ENCODE measurements around the gene SPTB. TPM values are rescaled to one million over a fixed set of nuclear protein-coding genes. Genes with fewer than 3 reads are reported as not detected.

Gene SPTB
- total RNA-seq, 2 donors from 2014 or later = 2.5 to 3.3 TPM

- no peak for DNase-seq (ENCODE audit: low spot score)
These were observed 118.2 kb downstream of the SPTB start for GRCh38 chr14:64761441-64762043.

GRCh38 chr14:64760916-64761315 lies 118.8 kb downstream of the SPTB start:
- DNase-seq (ENCODE audit: low spot score) = no peak
- intact Hi-C loops (cut with DNase I) = loop anchor here (5.0 kb wide), 2 partner anchors 34 to 89 kb away; no protein-coding TSS in a partner anchor

More at GRCh38 chr14:64761441-64762043, 118.2 kb downstream of the SPTB start:
- intact Hi-C loops (cut with DNase I) = loop anchor here (5.0 kb wide), 2 partner anchors 34 to 89 kb away; no protein-coding TSS in a partner anchor

- intact Hi-C loops (cut with DNase I) = loop anchor here (5.0 kb wide), 2 partner anchors 33 to 88 kb away; no protein-coding TSS in a partner anchor
- peak; percentile 82 for DNase-seq (ENCODE audit: low spot score)
These were observed 119.5 kb downstream of the SPTB start for GRCh38 chr14:64760146-64760755.

GRCh38 chr14:64759555-64759938 lies 120.2 kb downstream of the SPTB start:
- no peak for DNase-seq (ENCODE audit: low spot score)
- intact Hi-C loops (cut with DNase I) = no loop called here

GRCh38 chr14:64758691-64759554 lies 120.8 kb downstream of the SPTB start:
- intact Hi-C loops (cut with DNase I) = no loop called here
- DNase-seq (ENCODE audit: low spot score) = no peak

GRCh38 chr14:64758025-64758521 lies 121.6 kb downstream of the SPTB start:
- intact Hi-C loops (cut with DNase I) = no loop called here

GRCh38 chr14:64757601-64758000 lies 122.1 kb downstream of the SPTB start:
- no peak for DNase-seq (ENCODE audit: low spot score)
- intact Hi-C loops (cut with DNase I) = no loop called here

More at GRCh38 chr14:64758025-64758521, 121.6 kb downstream of the SPTB start:
- no peak for DNase-seq (ENCODE audit: low spot score)

GRCh38 chr14:64756712-64757111 lies 123.0 kb downstream of the SPTB start:
- no peak for DNase-seq (ENCODE audit: low spot score)
- intact Hi-C loops (cut with DNase I) = no loop called here

GRCh38 chr14:64755781-64756221 lies 123.9 kb downstream of the SPTB start:
- intact Hi-C loops (cut with DNase I) = no loop called here
- no peak for DNase-seq (ENCODE audit: low spot score)

- intact Hi-C loops (cut with DNase I) = no loop called here
These were observed 125.0 kb downstream of the SPTB start for GRCh38 chr14:64754685-64755084.

GRCh38 chr14:64753999-64754398 lies 125.7 kb downstream of the SPTB start:
- intact Hi-C loops (cut with DNase I) = no loop called here
- DNase-seq (ENCODE audit: low spot score) = no peak

More at GRCh38 chr14:64754685-64755084, 125.0 kb downstream of the SPTB start:
- DNase-seq (ENCODE audit: low spot score) = no peak

- no peak for DNase-seq (ENCODE audit: low spot score)
- intact Hi-C loops (cut with DNase I) = no loop called here
These were observed 126.3 kb downstream of the SPTB start for GRCh38 chr14:64753374-64753773.

GRCh38 chr14:64752909-64753308 lies 126.8 kb downstream of the SPTB start:
- intact Hi-C loops (cut with DNase I) = loop anchor here in 1 of 2 donors (1.0 kb wide), 1 partner anchor 44 kb away; no protein-coding TSS in a partner anchor
- no peak for DNase-seq (ENCODE audit: low spot score)

GRCh38 chr14:64748995-64749714 lies 130.6 kb downstream of the SPTB start:
- DNase-seq (ENCODE audit: low spot score) = no peak
- intact Hi-C loops (cut with DNase I) = no loop called here

- no peak for DNase-seq (ENCODE audit: low spot score)
- intact Hi-C loops (cut with DNase I) = no loop called here
These were observed 131.2 kb downstream of the SPTB start for GRCh38 chr14:64748521-64748920.

GRCh38 chr14:64747327-64747726 lies 132.4 kb downstream of the SPTB start:
- intact Hi-C loops (cut with DNase I) = no loop called here
- no peak for DNase-seq (ENCODE audit: low spot score)

GRCh38 chr14:64746298-64747250 lies 133.1 kb downstream of the SPTB start:
- intact Hi-C loops (cut with DNase I) = no loop called here
- no peak for DNase-seq (ENCODE audit: low spot score)

- no peak for DNase-seq (ENCODE audit: low spot score)
- intact Hi-C loops (cut with DNase I) = no loop called here
These were observed 134.1 kb downstream of the SPTB start for GRCh38 chr14:64745511-64746091.
